B cell (primary cell): ENCODE data around the gene SSX3. TPM values are rescaled to one million over a fixed set of nuclear protein-coding genes. Genes with fewer than 3 reads are reported as not detected.
"Not testable (repeated sequence)": the region's sequence is repeated elsewhere in the genome, so short reads cannot be mapped to it uniquely, and the experiment has no call there.

Experiments used
- ATAC-seq: fragments of 200-7000 bp; cut with Tn5 transposase; one replicate; pipeline ENCODE4 v1.10.0; 2021; ENCODE audit warnings: low read depth, mild to moderate bottlenecking, moderate number of reproducible peaks, moderate library complexity
- CTCF ChIA-PET: fragments of 350-600 bp; sonication (Branson Sonifier 250); formaldehyde crosslinking; loops from one replicate; lab custom pipeline; 2021; ENCODE audit warnings: antibody characterized with exemption, inconsistent platforms; lab: Charles Lee
- POLR2A ChIA-PET: fragments of 350-600 bp; sonication (Branson Sonifier 250); formaldehyde crosslinking; loops from one replicate; lab custom pipeline; 2021; ENCODE audit warnings: antibody characterized with exemption; lab: Charles Lee
- DNase-seq: peaks from one replicate; pipeline ENCODE4 v3.0.0; 2013
- H2AFZ ChIP-seq: 2 replicates; pipeline ENCODE4 v1.6.1; 2012; ENCODE audit warnings: mild to moderate bottlenecking, low read depth, low read length; ENCODE audit not compliant: insufficient read depth, poor library complexity, severe bottlenecking
- H3K27ac ChIP-seq, 2 donors: 1 replicate in 1 of 2; 2 replicates in 1 of 2; pipeline ENCODE4 v1.5.1; 2012 to 2013; ENCODE audit warnings: low read length in 2 of 2, mild to moderate bottlenecking in 2 of 2, moderate library complexity in 1 of 2
- H3K27me3 ChIP-seq, 4 experiments: fragments of 200-600 bp in 1 of 4; sonication (generic) in 1 of 4; replicated peaks in 1 of 4; 1 replicate in 2 of 4; 2 replicates in 2 of 4; pipeline versions ENCODE4 v1.6.1 to v1.7.0; 2013 to 2016; ENCODE audit warnings: low read length in 3 of 4, mild to moderate bottlenecking in 2 of 4, mixed read lengths in 1 of 4, moderate library complexity in 1 of 4; ENCODE audit not compliant: insufficient read depth in 4 of 4, control insufficient read depth in 3 of 4; ENCODE audit errors: control extremely low read depth in 1 of 4
- H3K36me3 ChIP-seq, 2 experiments: replicated peaks in 1 of 2; 1 replicate in 1 of 2; 2 replicates in 1 of 2; pipeline versions ENCODE4 v1.6.1 to v1.7.1; 2013; ENCODE audit warnings: low read length in 1 of 2; ENCODE audit not compliant: insufficient read depth in 2 of 2, control insufficient read depth in 1 of 2; ENCODE audit errors: control extremely low read depth in 1 of 2, extremely low read depth in 1 of 2
- H3K4me1 ChIP-seq, 2 donors: fragments of 200-600 bp in 1 of 2; sonication (generic) in 1 of 2; 1 replicate in 1 of 2; 2 replicates in 1 of 2; pipeline versions ENCODE4 v1.5.1 to v1.6.1; 2013 to 2017; ENCODE audit warnings: low read length in 2 of 2; ENCODE audit not compliant: control insufficient read depth in 2 of 2, insufficient read depth in 2 of 2
- H3K4me2 ChIP-seq: replicated peaks from 2 replicates; pipeline ENCODE3; 2012; ENCODE audit warnings: mild to moderate bottlenecking, low read depth, low read length; ENCODE audit not compliant: poor library complexity, severe bottlenecking
- H3K4me3 ChIP-seq, 5 experiments: fragments of 200-600 bp in 1 of 5; sonication (generic) in 1 of 5; 1 replicate in 3 of 5; 2 replicates in 2 of 5; pipeline versions ENCODE4 v1.5.1 to v1.7.0; 2011 to 2016; ENCODE audit warnings: low read length in 4 of 5, mild to moderate bottlenecking in 4 of 5, low read depth in 2 of 5, control low read depth in 1 of 5, moderate library complexity in 1 of 5; ENCODE audit not compliant: insufficient read depth in 1 of 5; ENCODE audit errors: control extremely low read depth in 1 of 5, extremely low read depth in 1 of 5
- H3K79me2 ChIP-seq: fragments of 200-600 bp; sonication (generic); one replicate; pipeline ENCODE4 v1.6.0; 2016; ENCODE audit warnings: low read length; ENCODE audit not compliant: control insufficient read depth, insufficient read depth
- H3K9ac ChIP-seq: fragments of 200-600 bp; sonication (generic); 2 replicates; pipeline ENCODE4 v1.6.1; 2017; ENCODE audit warnings: mild to moderate bottlenecking, low read length, moderate library complexity
- H3K9me3 ChIP-seq, 3 donors: one replicate each; pipeline versions ENCODE4 v1.6.1 to v1.7.1; 2013; ENCODE audit warnings: low read length in 2 of 3; ENCODE audit not compliant: control insufficient read depth in 2 of 3, insufficient read depth in 1 of 3; ENCODE audit errors: control extremely low read depth in 1 of 3
- H4K20me1 ChIP-seq: 2 replicates; pipeline ENCODE4 v1.6.0; 2012; ENCODE audit warnings: mild to moderate bottlenecking, low read length; ENCODE audit not compliant: insufficient read depth, control insufficient read depth, poor library complexity, severe bottlenecking
- H3K27ac Mint-ChIP-seq: one replicate; pipeline ENCODE4 v1.8.0; 2021; ENCODE audit warnings: mixed read lengths
- H3K27me3 Mint-ChIP-seq: one replicate; pipeline ENCODE4 v1.8.0; 2021; ENCODE audit warnings: mixed read lengths
- H3K4me1 Mint-ChIP-seq: one replicate; pipeline ENCODE4 v1.8.0; 2021; ENCODE audit warnings: mixed read lengths
- H3K4me3 Mint-ChIP-seq: one replicate; pipeline ENCODE4 v1.8.0; 2021; ENCODE audit warnings: mixed read lengths
- H3K9me3 Mint-ChIP-seq: one replicate; pipeline ENCODE4 v1.8.0; 2022; ENCODE audit warnings: mixed read lengths; ENCODE audit not compliant: insufficient read depth
- WGBS: methylation state at CpG from one replicate; pipeline ENCODE4 v1.1.5; 2013; ENCODE audit warnings: missing lambda C conversion rate; ENCODE audit not compliant: insufficient coverage; 5-methylcytosine and 5-hydroxymethylcytosine counted together
- intact Hi-C: fragments of 100-400 bp; cut with micrococcal nuclease; formaldehyde crosslinking; loops from one replicate; pipeline ENCODE4 v1.10.0; 2022
- polyA plus RNA-seq: library from polyadenylated mRNA; depleted of rRNA; stranded (reverse); fragments of >200 nt; gene quantifications from 2 replicates; pipeline ENCODE4 v1.2.3, GENCODE V29; 2012
- total RNA-seq, 2 donors: library from RNA; stranded (reverse); fragments of 120-200 nt in 1 of 2; gene quantifications; 1 replicate in 1 of 2; 2 replicates in 1 of 2; pipeline versions ENCODE4 v1.2.3 to v1.2.4, GENCODE V29; 2013 to 2022

The SSX3 gene
- total and polyA plus RNA-seq, 2 donors (not counting 1 experiment from before 2014, with no cell fraction given) = not detected

DNA sequence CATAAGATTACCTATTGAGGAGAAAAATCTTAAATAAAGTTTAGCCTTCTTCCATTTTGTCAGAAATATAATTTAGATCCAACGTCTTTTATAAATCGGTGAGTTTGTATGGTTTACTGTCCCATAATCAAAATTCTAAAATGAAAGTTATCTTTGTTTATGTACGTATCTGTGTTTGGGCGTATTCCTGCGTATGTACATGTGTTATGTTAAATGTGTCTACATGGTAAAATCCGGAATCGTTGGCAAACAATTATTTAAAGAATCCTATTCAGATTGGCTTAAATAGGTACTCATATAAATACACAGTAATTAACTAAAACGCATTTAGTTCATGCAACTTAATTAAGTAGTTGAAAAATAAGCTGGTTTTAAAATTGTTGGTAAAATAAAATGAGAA is 13.9 kb upstream of the SSX3 start:
- H3K36me3 ChIP-seq, H3K9ac ChIP-seq, H3K79me2 ChIP-seq, H3K4me1 Mint-ChIP-seq, H3K4me2 ChIP-seq, H3K4me1 ChIP-seq, DNase-seq, H3K27me3 ChIP-seq, H2AFZ ChIP-seq, ATAC-seq, H3K27ac ChIP-seq, H3K9me3 Mint-ChIP-seq, intact Hi-C loops, CTCF ChIA-PET, H3K4me3 Mint-ChIP-seq, H3K27ac Mint-ChIP-seq, H3K9me3 ChIP-seq, H3K27me3 Mint-ChIP-seq, H3K4me3 ChIP-seq, H4K20me1 ChIP-seq, POLR2A ChIA-PET: not testable (repeated sequence)
- no CpG with 5 or more reads among the region's 8 CpGs for WGBS

DNA sequence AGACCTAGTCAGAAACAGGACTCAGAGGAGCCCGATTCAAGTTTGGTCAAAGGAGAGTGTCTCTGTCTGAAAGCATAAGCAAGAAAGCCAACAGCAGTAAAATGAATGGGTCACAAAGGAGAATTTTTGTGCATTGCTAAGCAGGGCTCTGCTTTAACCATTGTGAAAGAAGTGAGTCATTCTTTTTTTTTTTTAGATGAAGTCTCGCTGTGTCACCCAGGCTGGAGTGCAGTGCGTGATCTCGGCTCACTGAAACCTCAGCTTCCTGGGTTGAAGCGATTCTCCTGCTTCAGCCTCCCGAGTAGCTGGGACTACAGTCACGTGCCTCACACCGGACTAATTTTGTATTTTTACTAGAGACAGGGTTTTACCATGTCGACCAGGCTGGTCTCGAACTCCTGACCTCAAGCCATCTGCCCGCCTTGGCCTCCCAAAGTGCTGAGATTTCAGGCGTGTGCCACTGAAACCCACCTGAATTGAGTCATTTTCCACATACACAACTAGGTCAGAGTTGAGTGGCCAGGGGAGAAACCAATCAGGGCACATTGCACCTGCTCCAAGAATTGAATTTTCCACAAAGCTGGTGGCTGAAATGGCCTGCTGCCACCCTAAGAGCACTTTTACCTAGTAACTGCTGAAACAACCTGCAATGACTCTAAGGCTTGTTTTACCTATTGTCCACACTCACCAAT is 11.4 kb upstream of the SSX3 start:
- not testable (repeated sequence) for H3K4me1 Mint-ChIP-seq

DNA sequence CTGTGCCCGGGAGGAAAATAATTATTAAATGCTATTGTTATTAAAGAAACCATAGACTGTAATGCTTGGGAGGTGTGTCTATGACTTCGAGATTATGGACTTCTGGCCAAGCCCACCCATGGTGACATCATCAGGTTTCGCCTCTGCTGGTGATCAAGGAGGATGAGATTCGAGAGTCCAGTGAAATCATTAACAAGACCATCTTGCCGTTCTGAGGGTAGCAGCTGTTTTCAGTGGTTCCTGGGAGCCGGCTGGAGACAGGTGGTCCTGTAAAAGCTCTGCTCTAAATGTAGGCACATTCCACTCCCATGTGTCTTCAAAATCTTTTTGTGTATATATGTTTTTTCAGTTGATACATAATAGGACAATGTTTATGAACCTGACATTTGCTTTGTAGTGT is 2.8 kb upstream of the SSX3 start:
- H3K4me2 ChIP-seq, H2AFZ ChIP-seq, POLR2A ChIA-PET, H4K20me1 ChIP-seq, DNase-seq, intact Hi-C loops, CTCF ChIA-PET, H3K27ac Mint-ChIP-seq, H3K27me3 Mint-ChIP-seq, H3K27me3 ChIP-seq, H3K79me2 ChIP-seq, H3K9ac ChIP-seq, H3K9me3 ChIP-seq, H3K36me3 ChIP-seq, H3K4me1 ChIP-seq, H3K4me3 ChIP-seq, H3K9me3 Mint-ChIP-seq, H3K4me1 Mint-ChIP-seq, H3K4me3 Mint-ChIP-seq, ATAC-seq, H3K27ac ChIP-seq: not testable (repeated sequence)
- WGBS = no CpG with 5 or more reads among the region's 6 CpGs

More for the DNA sequence above, 11.4 kb upstream of the SSX3 start:
- H3K9me3 ChIP-seq, H3K36me3 ChIP-seq, H3K9ac ChIP-seq, H4K20me1 ChIP-seq, H3K4me2 ChIP-seq, H3K27me3 Mint-ChIP-seq, H3K9me3 Mint-ChIP-seq, H3K4me3 Mint-ChIP-seq, DNase-seq, intact Hi-C loops, H3K27ac Mint-ChIP-seq, ATAC-seq, H3K27me3 ChIP-seq, H3K4me3 ChIP-seq, H3K4me1 ChIP-seq, CTCF ChIA-PET, H3K79me2 ChIP-seq, POLR2A ChIA-PET, H3K27ac ChIP-seq, H2AFZ ChIP-seq: not testable (repeated sequence)
- WGBS = no CpG with 5 or more reads among the region's 12 CpGs
